EH (cell line): ENCODE results near the gene SECISBP2L.

ENCODE experiments used
- DNase-seq: peaks from one replicate; pipeline ENCODE4 v3.0.0-alpha.2; 2015; ENCODE audit warnings: low read depth

Gene SECISBP2L

DNA sequence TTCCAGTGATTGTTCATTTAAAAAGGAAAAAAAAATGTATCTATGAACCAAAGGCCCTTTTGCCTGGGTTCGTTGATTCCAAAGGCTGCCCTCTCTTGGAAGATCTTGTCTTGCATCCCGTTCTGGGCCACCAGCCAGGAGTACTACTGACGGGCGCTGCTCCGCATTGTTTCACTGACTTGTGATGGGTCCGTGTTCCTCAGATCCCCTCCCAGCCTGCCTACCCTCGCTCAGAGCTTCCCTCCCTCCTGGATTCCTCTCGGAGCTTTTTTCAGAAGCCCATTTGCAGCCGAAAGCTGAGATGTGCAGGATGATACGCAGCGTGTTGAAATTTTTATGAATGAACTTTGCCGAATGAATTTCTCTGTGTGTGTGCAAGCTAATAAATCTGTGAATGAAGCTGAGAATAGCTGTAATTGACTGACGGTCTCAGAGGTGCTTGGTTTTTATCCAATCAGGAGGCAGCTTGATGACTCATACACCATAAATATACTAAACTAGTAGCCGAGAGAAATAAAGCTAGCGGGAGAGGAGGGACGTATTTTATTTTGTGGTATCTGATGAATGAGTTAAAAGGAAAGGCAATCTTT is 82.6 kb downstream of the SECISBP2L start, which contains the start of gene SHC4:
SHC4 (minus strand) TSS at position 396 of the 590 bp plus-strand sequence. CDS start 904 bp downstream, outside the sequence.
- DNase-seq: peak; percentile 90

DNA sequence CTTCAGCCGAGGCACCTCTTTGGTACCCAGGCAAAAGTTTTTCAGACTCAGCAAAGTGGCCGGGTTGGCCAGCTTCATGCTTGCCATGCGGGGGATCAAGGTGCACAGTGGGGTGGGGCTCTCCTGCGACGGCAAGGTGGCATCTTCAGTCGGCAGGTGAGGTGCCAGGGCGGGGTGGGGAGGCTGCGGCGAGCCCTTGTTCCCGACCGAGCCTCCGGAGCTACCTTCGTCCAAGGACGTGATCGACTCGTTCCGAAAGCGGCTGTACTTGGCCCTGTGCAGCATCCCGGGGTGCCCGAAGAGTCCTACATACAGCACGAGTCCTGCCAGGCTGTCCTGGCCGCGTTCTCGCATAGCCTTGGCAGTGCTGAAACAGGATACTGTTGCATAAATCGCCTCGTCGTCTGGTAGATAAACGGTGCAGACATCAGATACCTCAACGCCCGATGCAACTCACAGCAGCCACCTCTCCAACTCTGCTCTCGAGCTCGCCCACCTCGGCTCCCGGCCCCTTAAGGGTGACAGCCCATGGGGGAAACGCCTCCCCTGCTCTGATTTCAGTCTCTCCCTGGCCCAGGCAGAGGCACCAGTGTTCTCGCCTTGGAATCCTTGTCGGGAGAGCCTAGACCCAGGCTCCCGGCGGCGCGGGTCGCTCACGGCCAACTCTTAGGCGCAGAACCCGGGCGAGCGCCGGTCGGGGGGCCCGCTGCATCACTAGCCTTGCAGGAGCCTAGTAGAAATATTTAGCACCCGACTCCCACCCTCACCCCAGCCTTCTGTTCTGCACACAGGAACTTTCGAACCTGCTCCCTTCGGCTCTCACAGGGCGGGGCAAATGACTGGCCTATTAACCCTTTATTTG is 83.4 kb downstream of the SECISBP2L start:
- peak; percentile 71 for DNase-seq

DNA sequence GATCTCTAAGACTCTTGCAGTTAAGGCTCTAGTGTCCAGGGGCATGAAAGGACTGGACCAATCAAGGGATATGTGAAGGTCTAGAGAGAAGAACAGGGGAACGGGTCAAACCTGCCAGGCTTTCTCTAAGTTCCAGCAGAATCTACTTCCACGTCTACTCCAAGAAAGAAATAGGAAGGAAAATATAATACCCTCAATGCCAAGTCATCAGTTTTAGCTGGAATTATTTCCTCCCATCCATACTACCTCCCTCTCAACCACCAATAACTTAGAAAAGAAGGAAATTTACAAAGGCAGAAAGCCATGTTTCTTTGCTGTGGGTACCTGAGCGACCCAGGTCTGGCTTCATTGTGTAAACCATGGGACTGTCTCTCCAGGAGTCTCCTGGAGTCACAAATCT is 90.3 kb downstream of the SECISBP2L start:
- no peak for DNase-seq

DNA sequence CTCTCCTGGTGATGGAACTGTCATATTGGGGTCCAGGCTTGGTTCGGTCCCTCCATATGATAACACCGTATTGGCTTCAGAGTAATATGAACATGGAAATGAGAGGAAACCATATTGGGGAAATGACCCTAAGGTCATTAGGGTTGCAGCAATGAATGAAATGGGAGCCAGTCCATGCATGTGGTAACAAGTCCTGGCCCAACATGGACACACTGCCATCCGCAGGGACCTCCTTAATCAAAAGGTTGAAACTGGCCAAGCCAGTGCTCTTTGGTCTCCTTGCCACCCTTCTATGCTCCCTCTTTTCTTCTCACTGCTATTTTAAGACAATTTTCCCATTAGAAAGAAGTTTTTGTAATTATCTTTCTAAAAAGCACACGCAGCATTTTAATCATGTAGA is 90.9 kb downstream of the SECISBP2L start:
- DNase-seq: no peak

DNA sequence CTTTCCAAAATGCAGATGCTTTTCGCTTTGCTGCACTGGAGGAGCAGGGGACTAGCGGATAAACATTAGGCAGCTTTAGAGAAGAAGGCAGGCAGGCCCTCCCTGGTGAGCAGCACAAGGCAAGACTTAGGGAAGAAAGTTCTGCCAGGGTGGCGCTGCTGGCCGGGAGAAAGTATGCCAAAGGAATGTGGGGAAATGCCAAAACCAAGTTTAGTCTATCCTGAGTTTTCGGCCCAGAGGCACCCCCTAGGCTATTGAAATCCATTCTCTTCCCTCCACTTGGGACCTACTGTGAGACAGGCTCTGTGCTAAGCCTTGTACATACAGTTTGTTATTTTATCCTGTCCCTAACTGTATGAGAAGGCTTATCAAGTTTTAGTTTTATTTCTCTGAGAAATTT is 91.7 kb downstream of the SECISBP2L start:
- peak; percentile 81 for DNase-seq

DNA sequence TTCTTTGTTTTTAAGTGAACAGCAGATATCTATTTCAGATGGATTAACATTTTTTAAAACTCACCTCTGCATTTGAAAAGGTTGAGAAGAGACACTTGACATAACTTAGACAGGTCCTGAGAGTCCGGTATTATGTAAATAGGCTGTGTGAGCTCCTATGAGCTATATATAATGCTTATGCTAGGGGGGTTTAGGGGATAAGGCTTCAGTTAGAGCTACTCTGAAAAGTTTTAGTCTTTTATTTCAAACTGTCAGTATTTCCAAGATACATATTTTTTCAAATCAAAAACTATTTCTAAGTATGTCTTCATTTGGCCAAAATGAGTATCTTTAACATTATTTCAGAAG is 99.4 kb downstream of the SECISBP2L start:
- DNase-seq: no peak

DNA sequence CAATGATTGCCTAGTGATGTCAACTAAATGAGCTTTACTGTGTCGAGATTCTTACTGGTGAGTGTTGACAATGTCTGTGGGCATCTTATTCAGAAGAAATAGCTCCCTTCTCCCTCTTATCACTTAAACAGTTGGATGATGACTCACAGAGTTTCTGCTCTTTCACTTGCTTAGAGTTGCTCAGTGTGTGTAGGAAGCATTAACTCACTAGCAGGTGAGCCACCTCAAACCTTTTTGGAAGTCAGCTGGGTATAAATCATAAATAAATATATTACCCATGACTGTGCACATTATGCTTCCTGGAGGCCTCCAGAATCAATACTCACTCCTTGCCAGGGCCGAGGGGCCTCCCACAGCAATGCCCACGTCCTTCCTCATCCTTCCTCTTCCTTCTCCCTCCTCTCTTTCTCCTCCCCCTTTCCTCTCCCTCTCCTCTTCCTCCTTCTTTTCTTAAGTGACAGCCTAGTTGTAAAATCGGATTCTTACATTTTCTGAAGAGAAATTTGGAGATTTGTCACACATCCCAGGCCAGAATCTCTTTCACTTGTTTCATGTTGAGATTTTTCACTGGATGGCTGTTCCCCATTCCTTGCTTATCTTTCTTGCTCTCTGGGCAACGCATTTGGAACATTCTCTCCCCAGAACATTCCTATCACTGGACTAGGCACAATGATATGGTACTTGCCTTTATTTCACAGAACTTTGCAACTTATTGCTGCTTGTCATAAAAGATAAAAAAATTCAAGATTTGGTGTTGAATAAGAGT is 100.0 kb downstream of the SECISBP2L start:
- peak; percentile 71 for DNase-seq

DNA sequence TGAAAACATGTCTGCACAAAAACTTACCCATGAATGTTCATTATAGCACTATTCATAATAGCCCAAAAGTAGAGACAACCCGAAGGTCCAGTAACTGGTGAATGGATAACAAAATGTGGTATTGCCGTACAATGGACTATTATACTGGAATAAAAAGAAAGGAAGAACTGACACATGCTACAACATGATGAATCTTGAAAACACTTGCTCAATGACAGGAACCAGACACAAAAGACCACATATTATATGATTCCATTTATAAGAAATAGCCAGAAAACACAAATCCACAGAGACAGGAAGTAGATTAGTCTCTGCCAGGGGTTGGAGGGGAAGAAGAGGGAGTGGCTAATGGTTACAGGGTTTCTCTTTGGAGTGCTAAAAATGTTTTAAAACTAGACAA is 100.9 kb downstream of the SECISBP2L start:
- peak; percentile 15 for DNase-seq

DNA sequence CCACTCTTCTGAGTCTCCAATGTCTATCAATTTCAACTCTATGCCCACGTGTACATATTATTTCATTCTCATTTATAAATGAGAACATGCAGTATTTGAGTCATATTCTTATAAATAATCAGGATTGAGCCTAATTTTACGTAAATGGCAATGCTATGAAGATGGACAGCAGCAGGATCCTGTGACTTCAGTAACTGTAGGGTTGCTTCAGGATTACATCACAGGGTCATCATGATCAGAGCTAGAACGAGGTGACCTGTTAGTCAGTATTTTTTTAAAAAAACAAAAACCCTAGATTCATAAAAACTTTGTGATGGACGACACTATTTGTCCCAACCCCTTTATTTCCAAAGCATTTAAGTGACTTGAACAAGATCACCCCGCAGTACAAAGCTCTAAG is 104.3 kb downstream of the SECISBP2L start:
- no peak for DNase-seq

DNA sequence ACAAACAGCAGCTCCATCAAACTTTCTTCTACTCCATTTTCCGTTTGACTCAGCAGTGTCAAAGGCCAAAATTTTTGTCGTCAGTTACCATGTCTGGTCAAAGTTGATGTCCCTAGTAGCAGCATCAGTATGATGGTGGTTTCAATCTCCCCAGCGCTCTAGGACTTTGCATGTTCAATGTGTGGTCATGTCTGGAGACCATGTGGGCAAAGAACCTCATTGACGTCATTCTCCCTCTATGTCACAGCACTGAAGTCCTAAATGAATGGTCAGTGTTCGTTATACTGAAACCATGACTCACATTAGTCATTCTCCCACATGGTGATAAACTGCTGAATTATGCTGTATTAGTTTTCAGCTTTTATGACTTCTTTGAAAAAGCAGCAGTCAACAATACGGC is 105.7 kb downstream of the SECISBP2L start:
- peak; percentile 97 for DNase-seq

DNA sequence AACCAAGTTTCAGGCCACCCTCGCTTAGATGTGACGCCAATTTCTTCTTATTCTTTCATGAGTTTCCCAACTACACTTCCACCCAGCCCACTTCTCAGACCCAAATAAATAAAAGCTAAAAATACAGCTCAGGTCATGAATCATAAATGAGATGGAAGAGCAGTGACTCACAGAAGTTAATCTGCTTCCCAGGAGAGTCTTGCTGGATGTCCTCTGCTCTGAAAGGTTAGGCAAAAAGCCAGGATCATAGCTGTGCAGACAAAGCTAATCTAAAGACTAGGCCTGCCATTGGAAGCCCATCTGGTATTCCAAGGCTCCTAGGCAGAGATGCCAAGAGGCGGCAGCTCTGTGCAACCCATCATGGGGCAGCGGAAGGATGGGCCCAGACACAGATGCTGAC is 106.6 kb downstream of the SECISBP2L start:
- peak; percentile 98 for DNase-seq
